Breast epithelium (tissue), 4 donors: ENCODE measurements around the gene RPS21. TPM values are rescaled to one million over a fixed set of nuclear protein-coding genes. Genes with fewer than 3 reads are reported as not detected.

Experiments used
- DNase-seq, 2 donors: peaks; one replicate each; pipeline ENCODE4 v3.0.0-alpha.2; 2019; ENCODE audit warnings: low spot score in 2 of 2
- H3K27ac ChIP-seq, 2 donors: fragments of 200-600 bp; sonication (generic) in 1 of 2; one replicate each; pipeline ENCODE4 v1.5.1; 2016 to 2019; ENCODE audit warnings: mild to moderate bottlenecking in 1 of 2
- H3K27me3 ChIP-seq, 2 donors: fragments of 200-600 bp; sonication (generic) in 1 of 2; one replicate each; pipeline versions ENCODE4 v1.5.1 to v1.6.0; 2017 to 2019; ENCODE audit warnings: control low read depth in 1 of 2, mild to moderate bottlenecking in 1 of 2
- H3K36me3 ChIP-seq: fragments of 200-600 bp; one replicate; pipeline ENCODE4 v1.5.1; 2019
- H3K4me1 ChIP-seq, 2 donors: fragments of 200-600 bp; sonication (generic); one replicate each; pipeline ENCODE4 v1.5.1; 2016 to 2019; ENCODE audit warnings: control low read depth in 1 of 2
- H3K4me3 ChIP-seq, 3 donors: fragments of 200-600 bp; sonication (generic); 1 replicate in 2 of 3; 2 replicates in 1 of 3; pipeline ENCODE4 v1.5.1; 2016 to 2019; ENCODE audit warnings: mild to moderate bottlenecking in 3 of 3, moderate library complexity in 2 of 3
- H3K9me3 ChIP-seq, 2 donors: fragments of 200-600 bp; sonication (generic) in 1 of 2; one replicate each; pipeline ENCODE4 v1.5.1; 2016 to 2019; ENCODE audit warnings: control low read depth in 1 of 2
- POLR2A ChIP-seq: fragments of 450-650 bp; IDR thresholded peaks from one replicate; pipeline ENCODE4 v1.6.1; 2016; ENCODE audit warnings: antibody characterized with exemption, mild to moderate bottlenecking, moderate library complexity
- POLR2AphosphoS5 ChIP-seq, 3 donors: sonication (generic); formaldehyde crosslinking; IDR thresholded peaks; one replicate each; pipeline ENCODE4 v1.6.1; 2017; ENCODE audit warnings: antibody characterized with exemption in 3 of 3
- intact Hi-C: fragments of 100-400 bp; cut with DNase I; formaldehyde crosslinking; loops from one replicate; pipeline ENCODE4 v1.15.1; 2023; ENCODE audit warnings: low total_unique reads
- total RNA-seq, 3 donors: library from RNA; depleted of rRNA; stranded (reverse); fragments of >200 nt; gene quantifications; one replicate each; pipeline ENCODE4 v1.1.0, GENCODE V29; 2016
- TF ChIP-seq, protein P1 (sequence below), 3 donors: fragments of 450-650 bp; IDR thresholded peaks; one replicate each; pipeline ENCODE4 v1.5.1; 2016 to 2017; ENCODE audit warnings: antibody characterized with exemption in 3 of 3, mild to moderate bottlenecking in 3 of 3, moderate library complexity in 3 of 3

Gene RPS21
- total RNA-seq, 3 donors from 2014 or later: 1,723 to 3,116 (median 2,974) TPM

DNA sequence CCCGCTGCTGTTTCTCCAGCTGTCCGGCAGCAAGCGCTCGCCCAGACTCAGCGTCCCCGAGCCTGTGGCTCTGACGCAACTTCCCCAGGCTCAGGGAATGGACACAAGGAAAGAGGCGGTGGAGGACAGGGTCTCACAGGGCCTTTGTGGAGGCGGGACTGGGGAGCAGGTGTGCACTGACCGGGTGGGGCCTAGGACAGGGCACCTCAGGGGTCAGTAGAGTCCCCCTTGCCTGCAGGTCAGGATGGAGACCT is 39.8 kb upstream of the RPS21 start:
- no peak for DNase-seq
- Histone ChIP-seq H3K36me3 (no peaks in the 10 kb centered on the region), H3K27ac (no peak overlapping the region), H3K4me1 (no peaks in the 10 kb centered on the region), H3K27me3 (no peaks in the 10 kb centered on the region), H3K4me3 (no peak overlapping the region), H3K9me3 (no peaks in the 10 kb centered on the region)
- TF ChIP-seq POLR2A: no peak
- no peak for TF ChIP-seq POLR2AphosphoS5 (IDR thresholded peaks at IDR 0.05)
- TF ChIP-seq, protein P1, sequence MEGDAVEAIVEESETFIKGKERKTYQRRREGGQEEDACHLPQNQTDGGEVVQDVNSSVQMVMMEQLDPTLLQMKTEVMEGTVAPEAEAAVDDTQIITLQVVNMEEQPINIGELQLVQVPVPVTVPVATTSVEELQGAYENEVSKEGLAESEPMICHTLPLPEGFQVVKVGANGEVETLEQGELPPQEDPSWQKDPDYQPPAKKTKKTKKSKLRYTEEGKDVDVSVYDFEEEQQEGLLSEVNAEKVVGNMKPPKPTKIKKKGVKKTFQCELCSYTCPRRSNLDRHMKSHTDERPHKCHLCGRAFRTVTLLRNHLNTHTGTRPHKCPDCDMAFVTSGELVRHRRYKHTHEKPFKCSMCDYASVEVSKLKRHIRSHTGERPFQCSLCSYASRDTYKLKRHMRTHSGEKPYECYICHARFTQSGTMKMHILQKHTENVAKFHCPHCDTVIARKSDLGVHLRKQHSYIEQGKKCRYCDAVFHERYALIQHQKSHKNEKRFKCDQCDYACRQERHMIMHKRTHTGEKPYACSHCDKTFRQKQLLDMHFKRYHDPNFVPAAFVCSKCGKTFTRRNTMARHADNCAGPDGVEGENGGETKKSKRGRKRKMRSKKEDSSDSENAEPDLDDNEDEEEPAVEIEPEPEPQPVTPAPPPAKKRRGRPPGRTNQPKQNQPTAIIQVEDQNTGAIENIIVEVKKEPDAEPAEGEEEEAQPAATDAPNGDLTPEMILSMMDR (IDR thresholded peaks at IDR 0.05): no peak
- intact Hi-C loops: no loop called here

DNA sequence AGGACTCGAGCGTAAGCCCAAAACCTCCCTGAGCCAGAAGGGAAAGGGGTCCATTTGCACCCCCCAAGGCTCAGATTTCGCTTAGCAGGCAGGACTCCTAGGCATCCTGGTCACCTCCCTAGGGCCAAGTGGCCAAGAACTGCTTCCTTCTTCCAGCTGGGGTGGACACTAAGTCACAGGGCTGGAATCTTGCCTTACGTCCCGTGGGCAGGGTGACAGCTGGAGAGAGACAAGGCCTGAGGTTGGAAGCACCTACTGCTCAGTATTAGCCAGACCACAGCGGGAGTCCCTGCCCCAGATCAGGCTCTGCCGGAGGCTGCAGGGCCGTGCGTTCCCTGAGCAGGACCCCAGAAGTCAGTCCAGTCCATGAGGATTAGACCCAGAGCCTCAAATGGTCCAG is 39.5 kb upstream of the RPS21 start:
- no peak for DNase-seq
- H3K36me3 ChIP-seq: no peaks in the 10 kb centered on the region
- no peak overlapping the region for H3K4me3 ChIP-seq
- no peaks in the 10 kb centered on the region for H3K4me1 ChIP-seq
- H3K27me3 ChIP-seq: no peaks in the 10 kb centered on the region
- intact Hi-C loops: no loop called here
- TF ChIP-seq POLR2A: no peak
- TF ChIP-seq, protein P1 (IDR thresholded peaks at IDR 0.05): no peak
- H3K27ac ChIP-seq: no peak overlapping the region
- H3K9me3 ChIP-seq: no peaks in the 10 kb centered on the region

DNA sequence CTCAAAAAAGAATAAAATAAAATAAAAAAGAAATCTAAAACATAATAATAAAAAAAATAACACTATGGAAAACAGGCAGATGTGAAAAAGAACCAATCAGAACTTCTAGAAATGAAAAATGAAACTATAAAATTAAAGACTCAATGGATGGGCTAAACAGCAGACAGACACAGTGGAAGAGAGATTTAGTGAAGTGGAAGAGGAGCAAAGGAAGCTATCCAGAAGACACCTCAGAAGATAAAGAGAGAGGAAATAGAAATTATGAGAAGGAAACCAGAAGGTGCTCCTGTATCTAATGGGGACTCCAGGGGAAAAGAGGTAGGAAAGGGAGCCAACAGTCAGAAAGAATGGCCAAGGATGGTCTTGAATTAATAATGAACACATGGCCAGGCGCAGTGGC is 38.3 kb upstream of the RPS21 start:
- Histone ChIP-seq H3K36me3 (no peaks in the 10 kb centered on the region), H3K27ac (no peak overlapping the region), H3K9me3 (no peaks in the 10 kb centered on the region), H3K4me3 (no peak overlapping the region), H3K27me3 (no peaks in the 10 kb centered on the region), H3K4me1 (peaks cover 0 to 5% of the 10 kb centered on the region in 2 donors)
- no peak for DNase-seq
- intact Hi-C loops: no loop called here
- TF ChIP-seq POLR2AphosphoS5 (IDR thresholded peaks at IDR 0.05) (no peak), POLR2A (no peak)
- TF ChIP-seq, protein P1 (IDR thresholded peaks at IDR 0.05): no peak

DNA sequence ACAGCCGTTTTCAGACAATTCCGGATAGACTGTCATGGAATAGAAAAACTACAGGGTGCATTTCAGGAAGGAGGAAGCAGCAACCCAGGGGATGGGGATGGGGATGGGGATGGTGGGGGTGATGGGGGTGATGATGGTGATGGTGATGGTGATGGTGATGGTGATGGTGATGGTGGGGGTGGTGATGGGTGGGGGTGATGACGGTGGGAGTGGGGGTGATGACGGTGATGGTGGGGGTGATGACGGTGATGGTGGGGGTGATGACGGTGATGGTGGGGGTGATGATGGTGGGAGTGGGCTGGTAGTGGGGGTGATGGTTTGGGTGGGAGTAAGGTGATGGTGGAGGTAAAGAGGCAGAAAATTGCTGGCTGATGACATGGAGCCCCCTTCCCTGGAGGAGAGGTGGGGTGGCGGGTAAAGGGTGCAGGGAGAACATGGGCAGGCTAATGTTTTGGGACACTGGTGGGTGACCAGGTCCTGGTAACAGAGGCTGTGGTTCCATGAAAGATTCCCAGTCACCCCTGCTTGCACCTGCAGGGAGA is 37.3 kb upstream of the RPS21 start:
- DNase-seq: no peak
- Histone ChIP-seq H3K27me3 (no peaks in the 10 kb centered on the region), H3K36me3 (no peaks in the 10 kb centered on the region), H3K4me1 (peaks cover 1 to 8% of the 10 kb centered on the region in 2 donors), H3K27ac (peak overlapping the region; percentile 50 to 63), H3K9me3 (no peaks in the 10 kb centered on the region), H3K4me3 (no peak overlapping the region)
- intact Hi-C loops: no loop called here
- TF ChIP-seq, protein P1 (IDR thresholded peaks at IDR 0.05): no peak
- TF ChIP-seq POLR2A (no peak), POLR2AphosphoS5 (IDR thresholded peaks at IDR 0.05) (no peak)

DNA sequence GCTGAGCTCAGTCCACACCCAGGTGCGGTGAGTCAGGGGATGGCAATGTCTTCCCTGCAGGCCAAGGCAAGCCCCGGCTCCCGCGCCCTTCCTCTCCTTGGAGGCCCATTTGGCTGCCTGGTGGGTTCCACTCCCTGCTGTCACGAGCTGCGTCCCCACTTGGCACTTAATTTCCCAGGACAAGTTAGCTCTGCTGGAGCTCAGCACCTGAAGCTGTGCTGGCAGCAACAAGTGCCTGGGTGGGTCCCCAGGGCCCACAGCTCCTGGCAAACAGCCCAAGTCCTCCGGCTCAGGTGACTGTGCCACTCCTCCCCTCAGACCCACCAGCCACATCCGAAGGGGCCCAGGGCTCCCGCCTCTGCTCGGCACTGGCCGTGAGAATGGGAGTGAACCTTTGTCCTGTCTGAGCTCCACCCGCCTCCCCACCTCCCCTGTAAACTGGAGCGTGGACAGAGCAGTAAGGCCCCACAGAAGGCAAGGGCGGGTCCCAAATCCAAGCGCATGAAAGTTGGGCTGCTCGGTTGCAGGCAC is 36.7 kb upstream of the RPS21 start:
- TF ChIP-seq POLR2A (no peak), POLR2AphosphoS5 (IDR thresholded peaks at IDR 0.05) (peak in 1 of 3 donors; percentile 17)
- TF ChIP-seq, protein P1 (IDR thresholded peaks at IDR 0.05): no peak
- DNase-seq: peak in 1 of 2 donors; percentile 82
- no peaks in the 10 kb centered on the region for H3K36me3 ChIP-seq
- intact Hi-C loops: no loop called here
- peak overlapping the region; percentile 50 to 63 for H3K27ac ChIP-seq
- H3K27me3 ChIP-seq: no peaks in the 10 kb centered on the region
- no peak overlapping the region for H3K4me3 ChIP-seq
- H3K4me1 ChIP-seq: peaks cover 6 to 12% of the 10 kb centered on the region in 2 donors
- H3K9me3 ChIP-seq: no peaks in the 10 kb centered on the region
